ENCODE results near the gene CNIH3. TPM values are rescaled to one million over a fixed set of nuclear protein-coding genes. Genes with fewer than 3 reads are reported as not detected.

The CNIH3 gene
- total RNA-seq, 4 donors from 2014 or later: 0.81 to 2.2 (median 1.4) TPM

- Histone ChIP-seq H3K27ac (no peak overlapping the region), H3K4me3 (no peak overlapping the region), H3K4me1 (no peaks in the 10 kb centered on the region), H3K9me3 (no peaks in the 10 kb centered on the region), H3K36me3 (no peaks in the 10 kb centered on the region), H3K27me3 (no peaks in the 10 kb centered on the region)
- ATAC-seq: no peak
- WGBS, 2 donors (ENCODE audit: low coverage in 1 of 2): 70% methylated on average over 6 of the region's 6 CpGs; no CpG with 5 or more reads in 1 of the 2 donors
- no peak for TF ChIP-seq CTCF (IDR thresholded peaks at IDR 0.05)
- TF ChIP-seq EP300 (IDR thresholded peaks at IDR 0.05): no peak
- TF ChIP-seq POLR2AphosphoS5 (IDR thresholded peaks at IDR 0.05): no peak
- no peak for TF ChIP-seq POLR2A (IDR thresholded peaks at IDR 0.05)
Observed at GRCh38 chr1:224589006-224589405, 27.1 kb upstream of the CNIH3 start.

DNA sequence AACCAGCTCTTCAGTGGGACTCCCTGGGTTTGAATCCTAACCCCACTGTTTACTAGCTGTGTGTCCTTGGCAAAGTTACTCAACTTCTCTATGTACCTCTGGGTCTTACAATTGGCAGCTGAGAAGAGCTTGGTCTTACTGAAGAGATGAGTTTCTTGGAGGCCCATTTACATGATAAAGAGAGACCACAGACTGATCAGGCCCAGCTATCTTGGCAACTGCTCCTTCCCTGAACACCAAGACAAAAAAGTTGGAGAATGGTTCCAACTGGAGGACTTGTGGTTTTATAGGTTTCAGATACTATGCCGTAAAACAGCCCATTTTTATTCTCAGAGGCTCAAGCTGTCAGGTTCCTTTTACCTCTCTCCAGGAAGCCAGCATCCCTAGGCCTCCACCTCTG lies 24.8 kb upstream of the CNIH3 start:
- H3K4me1 ChIP-seq: no peaks in the 10 kb centered on the region
- no peaks in the 10 kb centered on the region for H3K36me3 ChIP-seq
- H3K27ac ChIP-seq: no peak overlapping the region
- ATAC-seq: no peak
- no peak overlapping the region for H3K4me3 ChIP-seq
- TF ChIP-seq CTCF (IDR thresholded peaks at IDR 0.05) (no peak), POLR2A (IDR thresholded peaks at IDR 0.05) (no peak), POLR2AphosphoS5 (IDR thresholded peaks at IDR 0.05) (no peak), EP300 (IDR thresholded peaks at IDR 0.05) (no peak)
- no peaks in the 10 kb centered on the region for H3K9me3 ChIP-seq
- H3K27me3 ChIP-seq: no peaks in the 10 kb centered on the region
- 71% methylated on average over 1 of the region's 1 CpG; no CpG with 5 or more reads in 1 of the 2 donors for WGBS, 2 donors (ENCODE audit: low coverage in 1 of 2)

DNA sequence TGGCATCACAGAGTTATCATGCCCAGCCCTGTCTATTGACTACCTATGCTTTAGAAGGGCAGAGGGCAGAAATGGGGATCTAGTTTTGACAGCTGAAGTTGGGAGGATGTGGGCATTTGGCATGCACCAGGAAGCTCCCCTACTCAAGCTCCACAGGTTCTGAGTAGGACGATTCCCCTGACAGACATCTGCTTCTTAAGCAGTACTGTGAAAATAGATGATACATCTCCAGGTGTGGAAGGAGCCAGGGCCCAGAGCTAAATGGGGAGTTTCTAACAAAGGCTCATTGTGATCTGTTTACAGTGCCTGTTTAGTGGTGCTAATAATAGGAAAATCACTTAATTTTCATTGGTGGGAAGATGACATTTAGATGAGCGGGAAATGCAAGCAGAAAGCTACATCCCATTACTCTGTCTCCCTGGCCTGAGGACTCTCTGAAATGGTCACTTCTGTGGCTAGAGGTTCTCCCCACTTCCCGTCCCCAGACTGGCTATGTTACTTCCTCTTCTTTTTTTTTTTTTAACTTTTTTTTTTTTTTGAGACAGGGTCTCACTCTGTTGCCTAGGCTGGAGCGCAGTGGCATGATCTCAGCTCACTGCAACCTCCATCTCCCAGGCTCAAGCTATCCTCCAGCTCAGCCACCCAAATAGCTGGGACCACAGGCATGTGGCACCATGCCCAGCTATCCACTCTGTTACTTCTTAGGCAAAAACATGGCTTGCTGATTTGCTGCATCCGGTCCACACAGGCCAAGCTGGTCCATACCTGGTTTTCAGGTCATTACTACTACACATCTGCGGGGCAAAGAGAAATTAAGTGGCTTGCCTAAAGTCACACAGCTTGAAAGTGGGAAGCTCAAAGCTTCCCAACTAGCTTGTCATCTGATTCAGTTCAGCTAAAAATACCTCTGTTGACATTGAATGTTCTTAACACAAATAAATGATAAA lies 23.2 kb upstream of the CNIH3 start:
- no peak for ATAC-seq
- no peaks in the 10 kb centered on the region for H3K9me3 ChIP-seq
- 58 to 66% methylated on average over 4 to 5 of the region's 6 CpGs for WGBS, 2 donors (ENCODE audit: low coverage in 1 of 2)
- H3K4me3 ChIP-seq: no peak overlapping the region
- no peaks in the 10 kb centered on the region for H3K27me3 ChIP-seq
- TF ChIP-seq CTCF (IDR thresholded peaks at IDR 0.05) (no peak), POLR2A (IDR thresholded peaks at IDR 0.05) (no peak), EP300 (IDR thresholded peaks at IDR 0.05) (no peak), POLR2AphosphoS5 (IDR thresholded peaks at IDR 0.05) (no peak)
- H3K27ac ChIP-seq: no peak overlapping the region
- H3K36me3 ChIP-seq: no peaks in the 10 kb centered on the region
- H3K4me1 ChIP-seq: no peaks in the 10 kb centered on the region

GRCh38 chr1:224594360-224594759 lies 21.8 kb upstream of the CNIH3 start:
- Histone ChIP-seq H3K27ac (no peak overlapping the region), H3K36me3 (no peaks in the 10 kb centered on the region), H3K4me3 (no peak overlapping the region), H3K9me3 (no peaks in the 10 kb centered on the region), H3K4me1 (no peaks in the 10 kb centered on the region), H3K27me3 (no peaks in the 10 kb centered on the region)
- 93 to 96% methylated on average over 2 to 3 of the region's 3 CpGs for WGBS, 2 donors (ENCODE audit: low coverage in 1 of 2)
- no peak for ATAC-seq
- no peak for TF ChIP-seq EP300 (IDR thresholded peaks at IDR 0.05)
- TF ChIP-seq POLR2AphosphoS5 (IDR thresholded peaks at IDR 0.05): no peak
- TF ChIP-seq POLR2A (IDR thresholded peaks at IDR 0.05): no peak
- TF ChIP-seq CTCF (IDR thresholded peaks at IDR 0.05): no peak

DNA sequence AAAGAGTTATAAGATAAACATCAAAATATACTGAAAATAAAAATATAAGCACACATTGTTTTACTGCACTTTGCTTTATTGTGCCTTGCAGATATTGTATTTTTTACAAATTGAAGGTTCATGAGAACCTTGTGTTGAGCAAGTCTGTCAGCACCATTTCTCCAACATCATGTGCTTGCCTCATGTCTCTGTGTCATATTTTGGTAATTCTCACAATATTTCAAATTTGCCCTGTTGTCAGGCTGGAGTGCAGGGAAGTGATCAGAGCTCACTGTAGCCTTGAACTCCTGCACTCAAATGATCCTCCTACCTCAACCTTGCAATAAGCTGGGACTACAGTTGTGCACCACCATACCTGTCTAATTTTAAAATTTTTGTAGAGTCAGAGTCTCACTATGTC lies 21.3 kb upstream of the CNIH3 start:
- Histone ChIP-seq H3K27me3 (no peaks in the 10 kb centered on the region), H3K4me3 (no peak overlapping the region), H3K27ac (no peak overlapping the region), H3K9me3 (no peaks in the 10 kb centered on the region), H3K36me3 (no peaks in the 10 kb centered on the region), H3K4me1 (no peaks in the 10 kb centered on the region)
- ATAC-seq: no peak
- no peak for TF ChIP-seq POLR2A (IDR thresholded peaks at IDR 0.05)
- TF ChIP-seq CTCF (IDR thresholded peaks at IDR 0.05): no peak
- TF ChIP-seq POLR2AphosphoS5 (IDR thresholded peaks at IDR 0.05): no peak
- no peak for TF ChIP-seq EP300 (IDR thresholded peaks at IDR 0.05)
